ENCODE data around the gene OPTN. TPM values are rescaled to one million over a fixed set of nuclear protein-coding genes. Genes with fewer than 3 reads are reported as not detected.

Gene OPTN
- total and polyA plus RNA-seq, 2 experiments from 2014 or later: 12.4 to 16.8 TPM

GRCh38 chr10:13168781-13169180, 68.8 kb downstream of the OPTN start:
- H3K9me3 ChIP-seq (ENCODE audit: low read depth): no peaks in the 10 kb centered on the region
- H3K27ac ChIP-seq: no peak overlapping the region
- no peaks in the 10 kb centered on the region for H3K27me3 ChIP-seq
- TF ChIP-seq CTCF (IDR thresholded peaks at IDR 0.05; ENCODE audit: low read depth, low read length): no peak
- no peaks in the 10 kb centered on the region for H3K4me1 ChIP-seq (ENCODE audit: low read depth)
- H3K36me3 ChIP-seq: no peaks in the 10 kb centered on the region
- DNase-seq (ENCODE audit: low read depth in 1 of 2, low spot score in 1 of 2): no peak
- H3K4me3 ChIP-seq: no peak overlapping the region

GRCh38 chr10:13173616-13174015, 73.7 kb downstream of the OPTN start:
- Histone ChIP-seq H3K4me3 (no peak overlapping the region), H3K4me1 (ENCODE audit: low read depth) (no peaks in the 10 kb centered on the region), H3K27ac (no peak overlapping the region), H3K36me3 (no peaks in the 10 kb centered on the region), H3K27me3 (no peaks in the 10 kb centered on the region), H3K9me3 (ENCODE audit: low read depth) (no peaks in the 10 kb centered on the region)
- TF ChIP-seq CTCF (IDR thresholded peaks at IDR 0.05; ENCODE audit: low read depth, low read length): no peak
- DNase-seq (ENCODE audit: low read depth in 1 of 2, low spot score in 1 of 2): no peak

GRCh38 chr10:13180788-13181187, 80.8 kb downstream of the OPTN start:
- no peak for TF ChIP-seq CTCF (IDR thresholded peaks at IDR 0.05; ENCODE audit: low read depth, low read length)
- H3K27ac ChIP-seq: no peak overlapping the region
- H3K36me3 ChIP-seq: peaks cover 4% of the 10 kb centered on the region
- H3K9me3 ChIP-seq (ENCODE audit: low read depth): no peaks in the 10 kb centered on the region
- no peaks in the 10 kb centered on the region for H3K27me3 ChIP-seq
- no peak for DNase-seq (ENCODE audit: low read depth in 1 of 2, low spot score in 1 of 2)
- H3K4me1 ChIP-seq (ENCODE audit: low read depth): no peaks in the 10 kb centered on the region
- H3K4me3 ChIP-seq: no peak overlapping the region

GRCh38 chr10:13182424-13182823, 82.5 kb downstream of the OPTN start:
- Histone ChIP-seq H3K27ac (no peak overlapping the region), H3K27me3 (no peaks in the 10 kb centered on the region), H3K4me1 (ENCODE audit: low read depth) (no peaks in the 10 kb centered on the region), H3K4me3 (no peak overlapping the region), H3K9me3 (ENCODE audit: low read depth) (no peaks in the 10 kb centered on the region), H3K36me3 (peaks cover 8% of the 10 kb centered on the region)
- DNase-seq (ENCODE audit: low read depth in 1 of 2, low spot score in 1 of 2): no peak
- no peak for TF ChIP-seq CTCF (IDR thresholded peaks at IDR 0.05; ENCODE audit: low read depth, low read length)

GRCh38 chr10:13183625-13184024, 83.7 kb downstream of the OPTN start:
- H3K36me3 ChIP-seq: peaks cover 8% of the 10 kb centered on the region
- no peak for DNase-seq (ENCODE audit: low read depth in 1 of 2, low spot score in 1 of 2)
- H3K4me3 ChIP-seq: no peak overlapping the region
- H3K27ac ChIP-seq: no peak overlapping the region
- H3K27me3 ChIP-seq: no peaks in the 10 kb centered on the region
- H3K9me3 ChIP-seq (ENCODE audit: low read depth): no peaks in the 10 kb centered on the region
- TF ChIP-seq CTCF (IDR thresholded peaks at IDR 0.05; ENCODE audit: low read depth, low read length): no peak
- no peaks in the 10 kb centered on the region for H3K4me1 ChIP-seq (ENCODE audit: low read depth)

- DNase-seq (ENCODE audit: low read depth in 1 of 2, low spot score in 1 of 2): no peak
- no peaks in the 10 kb centered on the region for H3K9me3 ChIP-seq (ENCODE audit: low read depth)
- no peak overlapping the region for H3K4me3 ChIP-seq
- no peak overlapping the region for H3K27ac ChIP-seq
- no peaks in the 10 kb centered on the region for H3K4me1 ChIP-seq (ENCODE audit: low read depth)
- peaks cover 8% of the 10 kb centered on the region for H3K36me3 ChIP-seq
- no peak for TF ChIP-seq CTCF (IDR thresholded peaks at IDR 0.05; ENCODE audit: low read depth, low read length)
- no peaks in the 10 kb centered on the region for H3K27me3 ChIP-seq
These were observed 84.3 kb downstream of the OPTN start for GRCh38 chr10:13184276-13184675.

All from cardiac muscle cell (in vitro differentiated cells and primary cell).